Glutamatergic neuron (in vitro differentiated cells): ENCODE measurements around the gene LTB4R. TPM values are rescaled to one million over a fixed set of nuclear protein-coding genes. Genes with fewer than 3 reads are reported as not detected.
A peak's percentile ranks its signal among the peaks of the same experiment; 100 is the strongest.

ENCODE experiments used
- DNase-seq: peaks from one replicate; pipeline ENCODE4 v3.0.0; 2022
- H3K27ac Mint-ChIP-seq: one replicate; pipeline ENCODE4 v1.8.0; 2020; ENCODE audit warnings: mild to moderate bottlenecking, mixed read lengths, inconsistent platforms; ENCODE audit not compliant: unreplicated experiment
- H3K27me3 Mint-ChIP-seq: one replicate; pipeline ENCODE4 v1.8.0; 2020; ENCODE audit warnings: mild to moderate bottlenecking, moderate library complexity, mixed read lengths, inconsistent platforms; ENCODE audit not compliant: unreplicated experiment
- H3K36me3 Mint-ChIP-seq: one replicate; pipeline ENCODE4 v1.8.0; 2020; ENCODE audit warnings: mild to moderate bottlenecking, mixed read lengths, inconsistent platforms; ENCODE audit not compliant: unreplicated experiment
- H3K4me1 Mint-ChIP-seq: one replicate; pipeline ENCODE4 v1.8.0; 2020; ENCODE audit warnings: mild to moderate bottlenecking, low read depth, mixed read lengths, inconsistent platforms; ENCODE audit not compliant: unreplicated experiment
- H3K4me3 Mint-ChIP-seq: one replicate; pipeline ENCODE4 v1.8.0; 2020; ENCODE audit warnings: mild to moderate bottlenecking, mixed read lengths, inconsistent platforms; ENCODE audit not compliant: unreplicated experiment
- H3K9me3 Mint-ChIP-seq: one replicate; pipeline ENCODE4 v1.8.0; 2020; ENCODE audit warnings: mild to moderate bottlenecking, moderate library complexity, mixed read lengths, inconsistent platforms; ENCODE audit not compliant: unreplicated experiment
- CTCF ChIP-seq: fragments of 200-600 bp; sonication (generic); IDR thresholded peaks from one replicate; pipeline ENCODE4 v1.5.0; 2021; ENCODE audit not compliant: partially characterized antibody, unreplicated experiment
- total RNA-seq: library from RNA; stranded (reverse); fragmentation: NEBNext Ultra II Directional; extraction: Animal tissue kit (Norgen Biotek cat#: 25700); gene quantifications from one replicate; pipeline ENCODE4 v1.2.1, GENCODE V29; 2021; ENCODE audit not compliant: unreplicated experiment

Gene LTB4R
- total RNA-seq, 1 donor from 2014 or later, result 7.1 TPM

- Mint-ChIP-seq H3K9me3 (peaks cover 4% of the 10 kb centered on the region), H3K36me3 (no peaks in the 10 kb centered on the region), H3K4me1 (no peaks in the 10 kb centered on the region), H3K4me3 (no peak overlapping the region), H3K27me3 (peaks cover 1% of the 10 kb centered on the region), H3K27ac (no peak overlapping the region)
- no peak for DNase-seq
- no peak for TF ChIP-seq CTCF
Measured at GRCh38 chr14:24360281-24360680, 49.0 kb downstream of the LTB4R start.

- Mint-ChIP-seq H3K9me3 (peaks cover 4% of the 10 kb centered on the region), H3K4me3 (no peak overlapping the region), H3K4me1 (no peaks in the 10 kb centered on the region), H3K27ac (no peak overlapping the region), H3K27me3 (peaks cover 1% of the 10 kb centered on the region), H3K36me3 (no peaks in the 10 kb centered on the region)
- no peak for TF ChIP-seq CTCF
- no peak for DNase-seq
Measured at GRCh38 chr14:24361326-24361725, 50.0 kb downstream of the LTB4R start.

GRCh38 chr14:24362241-24362960 lies 51.1 kb downstream of the LTB4R start:
- Mint-ChIP-seq H3K4me3 (no peak overlapping the region), H3K4me1 (peaks cover under 1% of the 10 kb centered on the region), H3K27me3 (peaks cover 1% of the 10 kb centered on the region), H3K36me3 (no peaks in the 10 kb centered on the region), H3K9me3 (peaks cover 6% of the 10 kb centered on the region), H3K27ac (no peak overlapping the region)
- no peak for TF ChIP-seq CTCF
- DNase-seq, result no peak

- Mint-ChIP-seq H3K4me3 (no peak overlapping the region), H3K9me3 (peaks cover 9% of the 10 kb centered on the region), H3K4me1 (peaks cover 1% of the 10 kb centered on the region), H3K27ac (no peak overlapping the region), H3K36me3 (no peaks in the 10 kb centered on the region), H3K27me3 (peaks cover 4% of the 10 kb centered on the region)
- DNase-seq, result no peak
- no peak for TF ChIP-seq CTCF
Measured at GRCh38 chr14:24363401-24363800, 52.1 kb downstream of the LTB4R start.

- Mint-ChIP-seq H3K9me3 (peaks cover 7% of the 10 kb centered on the region), H3K27ac (no peak overlapping the region), H3K4me1 (peaks cover 3% of the 10 kb centered on the region), H3K36me3 (no peaks in the 10 kb centered on the region), H3K27me3 (peaks cover 6% of the 10 kb centered on the region), H3K4me3 (peak overlapping the region; percentile 85)
- TF ChIP-seq CTCF, result no peak
- no peak for DNase-seq
Measured at GRCh38 chr14:24364841-24365240, 53.5 kb downstream of the LTB4R start.
